ENCODE results near the gene EDC4.

DNA sequence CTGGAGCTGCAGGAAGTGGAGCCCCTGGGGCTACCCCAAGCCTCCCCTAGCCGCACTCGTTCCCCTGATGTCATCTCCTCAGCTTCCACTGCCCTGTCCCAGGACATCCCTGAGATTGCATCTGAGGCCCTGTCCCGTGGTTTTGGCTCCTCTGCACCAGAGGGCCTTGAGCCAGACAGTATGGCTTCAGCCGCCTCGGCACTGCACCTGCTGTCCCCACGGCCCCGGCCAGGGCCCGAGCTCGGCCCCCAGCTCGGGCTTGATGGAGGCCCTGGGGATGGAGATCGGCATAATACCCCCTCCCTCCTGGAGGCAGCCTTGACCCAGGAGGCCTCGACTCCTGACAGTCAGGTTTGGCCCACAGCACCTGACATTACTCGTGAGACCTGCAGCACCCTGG, 7.7 kb downstream of the EDC4 start:
- no peak for TF ChIP-seq CTCF (IDR thresholded peaks at IDR 0.05)
- TF ChIP-seq POLR2A (IDR thresholded peaks at IDR 0.05), result no peak

All from adrenal gland (tissue), 5 donors.